ENCODE measurements around the gene IL6R. TPM values are rescaled to one million over a fixed set of nuclear protein-coding genes. Genes with fewer than 3 reads are reported as not detected.
A peak's percentile ranks its signal among the peaks of the same experiment; 100 is the strongest.

IL6R gene
- total RNA-seq, 1 experiment from 2014 or later = 12.2 TPM

DNA sequence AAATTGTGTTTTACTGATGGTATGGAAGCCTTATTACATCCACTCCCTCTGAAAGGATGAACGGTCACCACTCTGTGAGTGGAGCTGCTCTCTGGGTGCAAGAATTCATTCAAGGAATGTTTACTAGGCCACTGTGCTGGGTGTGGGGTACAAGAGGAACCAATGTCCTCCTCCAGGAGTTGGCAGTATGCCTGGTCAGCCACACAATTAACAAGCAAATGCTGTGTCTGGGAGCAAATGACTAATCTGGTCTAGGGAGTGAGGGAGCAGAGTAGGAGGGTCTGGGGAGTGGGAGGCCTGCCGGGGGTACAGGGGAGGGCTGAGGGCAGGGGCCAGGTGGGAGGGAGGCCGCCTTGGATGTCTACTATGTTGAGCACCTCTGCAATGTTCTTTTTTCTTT lies 69.7 kb downstream of the IL6R start:
- TF ChIP-seq SIN3A (IDR thresholded peaks at IDR 0.05; ENCODE audit: borderline replicate concordance, insufficient read depth, low read depth, low read length) = no peak
- TF ChIP-seq REST (IDR thresholded peaks at IDR 0.05; ENCODE audit: insufficient read depth in 1 of 2, low read depth in 2 of 2, low read length in 1 of 2) = no peak
- no peak for TF ChIP-seq POLR2AphosphoS5 (IDR thresholded peaks at IDR 0.05; ENCODE audit: low read depth, low read length)
- no peak for TF ChIP-seq TCF7L2 (IDR thresholded peaks at IDR 0.05; ENCODE audit: low read depth, low read length)
- TF ChIP-seq, protein P1, sequence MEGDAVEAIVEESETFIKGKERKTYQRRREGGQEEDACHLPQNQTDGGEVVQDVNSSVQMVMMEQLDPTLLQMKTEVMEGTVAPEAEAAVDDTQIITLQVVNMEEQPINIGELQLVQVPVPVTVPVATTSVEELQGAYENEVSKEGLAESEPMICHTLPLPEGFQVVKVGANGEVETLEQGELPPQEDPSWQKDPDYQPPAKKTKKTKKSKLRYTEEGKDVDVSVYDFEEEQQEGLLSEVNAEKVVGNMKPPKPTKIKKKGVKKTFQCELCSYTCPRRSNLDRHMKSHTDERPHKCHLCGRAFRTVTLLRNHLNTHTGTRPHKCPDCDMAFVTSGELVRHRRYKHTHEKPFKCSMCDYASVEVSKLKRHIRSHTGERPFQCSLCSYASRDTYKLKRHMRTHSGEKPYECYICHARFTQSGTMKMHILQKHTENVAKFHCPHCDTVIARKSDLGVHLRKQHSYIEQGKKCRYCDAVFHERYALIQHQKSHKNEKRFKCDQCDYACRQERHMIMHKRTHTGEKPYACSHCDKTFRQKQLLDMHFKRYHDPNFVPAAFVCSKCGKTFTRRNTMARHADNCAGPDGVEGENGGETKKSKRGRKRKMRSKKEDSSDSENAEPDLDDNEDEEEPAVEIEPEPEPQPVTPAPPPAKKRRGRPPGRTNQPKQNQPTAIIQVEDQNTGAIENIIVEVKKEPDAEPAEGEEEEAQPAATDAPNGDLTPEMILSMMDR (IDR thresholded peaks at IDR 0.05) = no peak
- BruUV-seq (replicated peaks) = no TSS peak
- Histone ChIP-seq H3K4me3 (ENCODE audit: low read depth in 2 of 2, low read length in 2 of 2) (no peak overlapping the region), H3K27me3 (ENCODE audit: control insufficient read depth, insufficient read depth, low read length) (no peaks in the 10 kb centered on the region), H3K9me3 (ENCODE audit: control insufficient read depth, insufficient read depth, low read depth, low read length) (no peaks in the 10 kb centered on the region), H3K36me3 (ENCODE audit: control insufficient read depth, insufficient read depth, low read length) (no peaks in the 10 kb centered on the region), H3K27ac (ENCODE audit: low read length) (no peak overlapping the region), H3K4me1 (ENCODE audit: control insufficient read depth, insufficient read depth, low read length) (peaks cover 2% of the 10 kb centered on the region; the same call in 1 of the 2 replicates)
- intact Hi-C loops (cut with micrococcal nuclease; ENCODE audit: unreplicated experiment) = no loop called here
- ChIA-PET CTCF (interaction anchor here (1.0 kb wide), 1 partner anchor 72 kb away, joined by 3 read pairs; no protein-coding TSS in a partner anchor), POLR2A (no interaction called here)
- ATAC-seq (0 out of 2 replicates have a peak, but pooled peaks have one; percentile 35), DNase-seq (ENCODE audit: low read depth, low spot score) (no peak)
- in situ Hi-C loops (cut with HindIII; ENCODE audit: low pct_unique_long_range_greater_than_20kb, low sequenced_read_pairs) = no loop called here

GRCh38 chr1:154476791-154477190 lies 71.6 kb downstream of the IL6R start:
- no peak for TF ChIP-seq POLR2AphosphoS5 (IDR thresholded peaks at IDR 0.05; ENCODE audit: low read depth, low read length)
- TF ChIP-seq, protein P1 (IDR thresholded peaks at IDR 0.05) = no peak
- TF ChIP-seq REST (IDR thresholded peaks at IDR 0.05; ENCODE audit: insufficient read depth in 1 of 2, low read depth in 2 of 2, low read length in 1 of 2) = no peak
- no peak for TF ChIP-seq TCF7L2 (IDR thresholded peaks at IDR 0.05; ENCODE audit: low read depth, low read length)
- no peak for TF ChIP-seq SIN3A (IDR thresholded peaks at IDR 0.05; ENCODE audit: borderline replicate concordance, insufficient read depth, low read depth, low read length)
- no peak for ATAC-seq
- no peaks in the 10 kb centered on the region for H3K27me3 ChIP-seq (ENCODE audit: control insufficient read depth, insufficient read depth, low read length)
- no peaks in the 10 kb centered on the region for H3K36me3 ChIP-seq (ENCODE audit: control insufficient read depth, insufficient read depth, low read length)
- peaks cover 2% of the 10 kb centered on the region; the same call in 1 of the 2 replicates for H3K4me1 ChIP-seq (ENCODE audit: control insufficient read depth, insufficient read depth, low read length)
- H3K4me3 ChIP-seq (ENCODE audit: low read depth in 2 of 2, low read length in 2 of 2) = no peak overlapping the region
- BruUV-seq (replicated peaks) = no TSS peak
- DNase-seq (ENCODE audit: low read depth, low spot score) = no peak
- ChIA-PET POLR2A (interaction anchor here (0.7 kb wide), 1 partner anchor 38 kb away, joined by 4 read pairs; no protein-coding TSS in a partner anchor), CTCF (no interaction called here)
- intact Hi-C loops (cut with micrococcal nuclease; ENCODE audit: unreplicated experiment) (no loop called here), in situ Hi-C loops (cut with HindIII; ENCODE audit: low pct_unique_long_range_greater_than_20kb, low sequenced_read_pairs) (no loop called here)
- H3K9me3 ChIP-seq (ENCODE audit: control insufficient read depth, insufficient read depth, low read depth, low read length) = no peaks in the 10 kb centered on the region
- H3K27ac ChIP-seq (ENCODE audit: low read length) = no peak overlapping the region

Data from Panc1 (cell line).